GM10248 (cell line): ENCODE results near the gene WNT2.

Experiments used
- CTCF ChIA-PET: fragments of 300-600 bp; sonication (Branson Sonifier 250); formaldehyde crosslinking; extraction: SDS; loops from one replicate; lab custom pipeline; 2021; ENCODE audit warnings: antibody characterized with exemption; lab: Yijun Ruan, JAX
- POLR2A ChIA-PET: fragments of 350-650 bp; sonication (Branson Sonifier 250); formaldehyde crosslinking; extraction: SDS; loops from one replicate; lab custom pipeline; 2020; ENCODE audit warnings: antibody characterized with exemption; lab: Yijun Ruan, JAX
- DNase-seq: peaks from one replicate; pipeline ENCODE4 v3.0.0; 2012; ENCODE audit errors: extremely low spot score
- TF ChIP-seq, protein P1 (sequence below): IDR thresholded peaks from 2 replicates; pipeline ENCODE4 v1.5.1; 2012; ENCODE audit warnings: mild to moderate bottlenecking, low read depth; ENCODE audit errors: extremely low read depth, missing control alignments, control extremely low read depth

Gene WNT2

DNA sequence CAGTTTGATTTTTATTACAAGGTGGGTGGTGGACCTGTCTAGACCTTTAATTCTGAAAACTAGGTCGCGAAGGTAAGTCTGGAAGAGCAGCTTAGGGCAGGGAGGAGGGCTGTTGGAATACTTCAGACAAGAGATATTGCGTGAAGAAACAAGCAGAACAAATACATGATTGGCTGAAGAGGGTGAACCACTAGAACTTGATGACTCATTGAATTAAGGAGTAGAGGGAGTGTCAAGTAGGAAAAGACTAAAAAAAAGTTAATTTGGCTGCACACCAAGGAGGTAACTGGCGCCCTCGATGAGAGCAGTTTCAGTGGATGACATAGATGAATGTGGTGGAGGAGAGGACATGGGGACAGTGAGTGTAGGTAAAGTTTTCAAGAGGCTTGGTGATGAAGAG, 41.3 kb downstream of the WNT2 start:
- no peak for DNase-seq
- POLR2A ChIA-PET: no interaction called here
- CTCF ChIA-PET: no interaction called here
- TF ChIP-seq, protein P1, sequence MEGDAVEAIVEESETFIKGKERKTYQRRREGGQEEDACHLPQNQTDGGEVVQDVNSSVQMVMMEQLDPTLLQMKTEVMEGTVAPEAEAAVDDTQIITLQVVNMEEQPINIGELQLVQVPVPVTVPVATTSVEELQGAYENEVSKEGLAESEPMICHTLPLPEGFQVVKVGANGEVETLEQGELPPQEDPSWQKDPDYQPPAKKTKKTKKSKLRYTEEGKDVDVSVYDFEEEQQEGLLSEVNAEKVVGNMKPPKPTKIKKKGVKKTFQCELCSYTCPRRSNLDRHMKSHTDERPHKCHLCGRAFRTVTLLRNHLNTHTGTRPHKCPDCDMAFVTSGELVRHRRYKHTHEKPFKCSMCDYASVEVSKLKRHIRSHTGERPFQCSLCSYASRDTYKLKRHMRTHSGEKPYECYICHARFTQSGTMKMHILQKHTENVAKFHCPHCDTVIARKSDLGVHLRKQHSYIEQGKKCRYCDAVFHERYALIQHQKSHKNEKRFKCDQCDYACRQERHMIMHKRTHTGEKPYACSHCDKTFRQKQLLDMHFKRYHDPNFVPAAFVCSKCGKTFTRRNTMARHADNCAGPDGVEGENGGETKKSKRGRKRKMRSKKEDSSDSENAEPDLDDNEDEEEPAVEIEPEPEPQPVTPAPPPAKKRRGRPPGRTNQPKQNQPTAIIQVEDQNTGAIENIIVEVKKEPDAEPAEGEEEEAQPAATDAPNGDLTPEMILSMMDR: no peak

DNA sequence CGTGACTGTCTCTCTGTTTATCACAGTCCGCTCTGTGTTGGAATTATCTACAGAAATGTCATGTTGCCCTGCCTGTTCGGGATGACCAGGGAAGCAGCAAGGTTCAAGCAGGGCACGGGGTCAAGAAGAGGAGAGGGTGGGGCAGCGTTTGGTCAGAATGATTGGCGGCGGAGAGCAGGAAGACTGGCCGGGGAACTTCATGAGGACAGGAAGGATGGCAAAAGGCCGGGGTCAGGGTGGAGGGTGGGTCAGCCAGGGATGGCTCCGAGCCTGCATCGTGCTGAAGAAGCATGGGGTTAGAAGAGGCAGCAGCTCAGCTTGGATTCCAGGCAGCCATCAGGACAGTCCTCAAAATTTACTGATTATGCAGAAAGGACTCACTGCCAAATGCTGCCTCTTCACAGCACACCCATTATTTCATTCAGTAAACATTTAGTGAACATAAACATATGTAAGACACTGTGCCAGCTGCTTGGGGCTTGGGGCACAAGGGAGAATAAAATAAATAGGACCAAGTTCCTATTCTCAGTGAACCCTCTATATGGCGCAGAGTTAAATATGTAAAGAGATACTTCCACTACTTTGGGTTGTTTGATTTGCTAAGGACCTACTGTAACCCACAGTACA, 42.8 kb downstream of the WNT2 start:
- TF ChIP-seq, protein P1: no peak
- POLR2A ChIA-PET: no interaction called here
- CTCF ChIA-PET: interaction anchor here (1.1 to 1.4 kb wide), 4 partner anchors 9 to 67 kb away, joined by 3 to 4 read pairs (median 3); no protein-coding TSS in a partner anchor
- DNase-seq: no peak

DNA sequence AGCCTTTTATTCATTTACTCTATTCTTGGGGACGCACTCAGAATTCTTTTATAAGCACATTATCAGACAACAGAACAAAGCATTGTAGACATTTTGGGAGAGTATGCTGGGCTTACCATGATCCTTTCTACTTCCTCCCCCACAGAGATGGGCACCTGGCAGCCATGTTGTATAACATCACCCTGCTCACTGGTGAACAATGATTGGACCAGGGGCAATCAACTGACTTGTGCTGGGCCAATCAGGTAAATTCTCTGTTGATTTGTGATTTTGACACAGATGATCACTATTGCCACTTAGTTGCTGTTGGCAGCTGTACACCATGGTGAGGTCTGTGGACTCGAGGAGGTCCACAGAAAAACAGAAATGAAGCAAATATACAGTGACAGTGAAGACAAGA, 43.7 kb downstream of the WNT2 start:
- DNase-seq: no peak
- ChIA-PET POLR2A (no interaction called here), CTCF (interaction anchor here (1.1 to 1.3 kb wide), 2 partner anchors 10 to 66 kb away, joined by 3 to 4 read pairs; no protein-coding TSS in a partner anchor)
- TF ChIP-seq, protein P1: no peak

DNA sequence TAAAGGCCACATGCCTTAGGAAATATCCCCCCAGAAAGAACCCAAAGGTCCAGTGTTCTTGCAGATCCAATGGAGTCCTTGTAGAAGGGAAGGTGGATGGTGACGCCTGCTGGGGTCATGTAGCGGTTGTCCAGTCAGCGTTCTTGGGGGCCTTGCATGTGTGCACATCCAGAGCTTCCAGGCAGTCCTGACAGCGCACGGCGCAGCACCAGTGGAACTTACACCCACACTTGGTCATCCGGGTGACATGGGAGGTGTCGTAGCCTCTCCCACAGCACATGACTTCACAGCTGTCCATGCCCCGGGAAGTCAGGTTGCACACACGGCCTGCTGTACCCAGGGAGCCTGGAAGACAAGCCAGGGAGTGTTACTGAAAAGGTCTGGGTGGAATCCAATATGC, 44.8 kb downstream of the WNT2 start:
- TF ChIP-seq, protein P1: no peak
- DNase-seq: no peak
- ChIA-PET POLR2A (no interaction called here), CTCF (no interaction called here)

DNA sequence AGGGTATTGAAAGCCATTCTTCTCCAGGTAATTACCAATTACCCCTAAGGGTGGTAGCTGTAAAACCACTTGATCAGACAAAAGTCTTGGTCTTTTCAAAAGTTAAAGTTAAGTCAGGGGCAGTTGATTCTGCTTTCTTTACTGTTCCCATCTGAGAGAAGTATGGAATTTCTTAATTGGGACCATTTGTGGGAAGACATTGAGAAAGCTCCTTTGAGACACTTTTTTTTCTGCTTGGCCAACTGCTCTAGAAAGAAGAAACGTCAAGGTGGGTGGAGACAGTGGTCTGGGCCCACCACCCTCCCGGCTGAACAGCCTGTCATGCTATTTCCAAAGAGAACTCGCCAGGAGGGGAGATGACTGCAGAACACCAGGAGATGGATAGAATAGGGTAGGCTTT, 45.3 kb downstream of the WNT2 start:
- TF ChIP-seq, protein P1: no peak
- ChIA-PET POLR2A (no interaction called here), CTCF (no interaction called here)
- no peak for DNase-seq

DNA sequence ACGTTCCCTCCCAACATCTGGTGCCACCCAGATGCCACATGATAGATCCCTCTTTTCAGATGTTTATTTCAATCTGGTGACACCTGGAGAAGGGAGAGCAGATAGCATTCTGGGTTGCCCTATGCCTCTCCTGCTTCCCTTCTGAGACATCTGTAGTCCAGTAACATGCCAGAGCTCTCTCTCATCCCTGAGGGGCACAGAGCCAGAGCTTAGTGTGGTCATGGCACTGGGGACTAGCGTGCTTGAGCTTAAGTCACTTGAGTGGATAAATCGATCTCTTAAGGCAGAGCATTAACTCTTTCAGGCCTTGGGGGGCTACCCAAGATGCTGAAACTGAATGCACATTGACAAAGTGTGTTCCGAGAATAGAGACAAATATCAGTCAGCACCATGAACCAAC, 47.9 kb downstream of the WNT2 start:
- DNase-seq: no peak
- ChIA-PET CTCF (interaction anchor here (1.3 to 1.9 kb wide), 4 partner anchors 11 to 55 kb away, joined by 3 to 4 read pairs (median 3); no protein-coding TSS in a partner anchor), POLR2A (no interaction called here)
- TF ChIP-seq, protein P1: no peak
